Activated CD4-positive, alpha-beta T cell treated with anti-CD3 and anti-CD28 coated beads, Interleukin-2, Interleukin-6, amounts not matched to agents 100 ng/mL and 50 ng/mL, durations not matched to agents 16 hours and 8 hours (primary cell): ENCODE results near the gene C9orf78.

Experiments
- DNase-seq: peaks from one replicate; pipeline ENCODE4 v3.0.0-alpha.2; 2020

C9orf78 gene, protein sequence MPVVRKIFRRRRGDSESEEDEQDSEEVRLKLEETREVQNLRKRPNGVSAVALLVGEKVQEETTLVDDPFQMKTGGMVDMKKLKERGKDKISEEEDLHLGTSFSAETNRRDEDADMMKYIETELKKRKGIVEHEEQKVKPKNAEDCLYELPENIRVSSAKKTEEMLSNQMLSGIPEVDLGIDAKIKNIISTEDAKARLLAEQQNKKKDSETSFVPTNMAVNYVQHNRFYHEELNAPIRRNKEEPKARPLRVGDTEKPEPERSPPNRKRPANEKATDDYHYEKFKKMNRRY

DNA sequence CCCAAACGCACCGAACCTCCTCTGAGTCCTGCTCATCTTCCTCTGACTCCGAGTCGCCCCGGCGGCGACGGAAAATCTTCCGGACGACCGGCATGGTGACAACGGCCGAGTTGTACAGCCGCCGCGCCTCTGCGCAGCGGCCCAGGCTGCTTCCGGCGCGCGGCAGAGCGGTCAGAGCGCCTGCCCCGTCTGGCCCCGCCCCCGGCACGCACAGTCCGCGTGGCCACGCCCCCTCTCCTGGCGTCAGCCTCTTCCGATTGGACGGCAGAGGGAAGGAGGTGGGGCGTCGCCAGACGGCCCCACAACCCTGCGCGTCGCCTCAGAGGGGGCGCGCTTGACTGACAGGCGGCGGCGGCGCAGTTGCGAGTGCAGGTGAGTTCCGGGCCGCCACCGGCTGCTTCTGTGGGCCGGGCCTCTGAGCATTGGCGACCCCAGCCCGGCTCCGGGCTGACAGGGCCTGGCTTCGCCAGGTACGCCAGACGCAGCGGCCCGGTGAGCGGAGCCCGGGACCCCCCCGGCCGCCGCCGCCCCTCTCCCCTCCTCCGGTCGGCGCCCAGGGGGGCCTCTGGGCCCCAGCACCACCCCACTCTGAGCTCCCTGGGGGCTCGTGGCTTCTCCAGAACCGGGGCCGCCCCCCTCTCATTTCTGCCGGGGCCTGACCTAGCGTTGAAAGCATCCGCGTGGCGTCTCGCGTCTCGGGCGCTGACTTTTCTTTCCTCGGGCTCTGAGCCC, at the start of gene C9orf78, which contains the start of gene USP20:
Gene C9orf78, minus strand, starts transcription at position 148 of the 732 bp plus-strand sequence. Its CDS starts 54 bp downstream, at position 94.
Gene USP20, plus strand, starts transcription at position 331 of the 732 bp plus-strand sequence. CDS start 17,098 bp downstream, outside the sequence.
- DNase-seq = peak; percentile 99

GRCh38 chr9:129884220-129885017, 49.3 kb upstream of the C9orf78 start:
- peak; percentile 97 for DNase-seq

- DNase-seq = no peak
These were observed 46.7 kb upstream of the C9orf78 start for GRCh38 chr9:129881547-129882324.

DNA sequence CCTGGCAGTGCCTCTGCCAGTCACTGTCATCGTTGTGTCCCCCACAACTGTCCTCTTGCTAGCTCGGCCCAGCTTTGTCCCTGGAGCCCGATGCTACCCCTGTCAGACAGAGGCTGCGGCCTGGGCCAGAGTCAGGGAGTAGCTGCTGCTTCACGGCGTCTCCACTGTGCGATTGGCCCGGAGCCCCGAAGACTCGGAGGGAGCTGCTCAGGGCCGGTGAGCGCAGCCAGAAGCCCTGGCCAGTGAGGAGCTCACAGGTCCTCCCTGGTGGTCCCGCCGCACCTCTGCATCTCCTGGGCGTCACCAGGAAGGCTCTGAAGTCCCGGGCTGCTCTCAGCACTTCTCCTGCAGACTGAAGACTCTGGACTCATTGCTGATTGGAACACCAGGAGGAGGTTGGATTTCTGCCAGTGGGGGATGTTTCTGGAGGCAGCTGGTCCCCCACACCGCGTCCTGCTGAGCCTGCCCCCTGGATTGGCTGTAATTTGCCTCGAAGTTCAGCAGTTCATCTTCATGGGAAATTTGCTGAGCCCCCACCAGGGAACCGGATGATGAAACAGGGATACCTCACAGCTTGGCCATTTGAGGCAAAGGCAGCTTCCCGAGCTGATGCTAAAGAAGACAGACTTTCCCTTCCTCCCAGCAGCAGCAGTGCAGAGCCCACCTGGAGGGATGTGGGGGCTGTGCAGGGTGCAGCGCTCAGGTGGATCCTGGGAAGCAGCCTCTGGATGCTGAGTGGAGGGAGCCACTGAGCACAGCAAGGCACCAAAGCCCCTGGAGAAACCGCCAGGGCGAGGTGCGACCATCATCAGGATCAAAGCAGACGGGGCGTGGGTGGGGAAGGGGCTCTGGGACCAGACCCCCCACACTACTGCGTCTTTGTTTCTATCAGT, 45.8 kb upstream of the C9orf78 start:
- no peak for DNase-seq

GRCh38 chr9:129879991-129880653, 45.0 kb upstream of the C9orf78 start:
- no peak for DNase-seq

GRCh38 chr9:129879103-129879699, 44.1 kb upstream of the C9orf78 start:
- DNase-seq = no peak

DNA sequence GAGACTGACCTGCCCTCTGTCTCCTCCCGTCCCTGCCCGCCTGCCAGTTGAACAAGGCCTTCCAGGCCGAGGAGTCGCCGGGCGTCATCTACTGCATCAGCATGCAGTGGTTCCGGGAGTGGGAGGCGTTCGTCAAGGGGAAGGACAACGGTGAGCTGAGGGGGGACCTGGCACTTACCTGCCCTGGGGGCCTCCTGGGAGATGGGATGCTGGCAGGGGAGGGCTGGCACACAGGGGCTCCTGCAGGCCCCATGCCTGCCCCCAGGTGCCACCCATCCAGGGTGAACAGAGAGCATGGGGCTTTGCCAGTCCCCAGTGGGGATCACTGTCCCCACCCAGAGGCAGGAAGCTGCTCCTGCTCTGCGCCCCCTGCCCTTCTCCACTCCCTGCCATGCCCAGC, 43.2 kb upstream of the C9orf78 start:
- DNase-seq = no peak

- DNase-seq = no peak
These were observed 41.7 kb upstream of the C9orf78 start for GRCh38 chr9:129876815-129877214.

GRCh38 chr9:129875687-129876395, 40.8 kb upstream of the C9orf78 start:
- no peak for DNase-seq

GRCh38 chr9:129875181-129875611, 40.1 kb upstream of the C9orf78 start:
- no peak for DNase-seq

- DNase-seq = no peak
These were observed 39.4 kb upstream of the C9orf78 start for GRCh38 chr9:129874261-129875101.

- no peak for DNase-seq
These were observed 38.6 kb upstream of the C9orf78 start for GRCh38 chr9:129873563-129874190.

- DNase-seq = no peak
These were observed 36.0 kb upstream of the C9orf78 start for GRCh38 chr9:129871046-129871445.

DNA sequence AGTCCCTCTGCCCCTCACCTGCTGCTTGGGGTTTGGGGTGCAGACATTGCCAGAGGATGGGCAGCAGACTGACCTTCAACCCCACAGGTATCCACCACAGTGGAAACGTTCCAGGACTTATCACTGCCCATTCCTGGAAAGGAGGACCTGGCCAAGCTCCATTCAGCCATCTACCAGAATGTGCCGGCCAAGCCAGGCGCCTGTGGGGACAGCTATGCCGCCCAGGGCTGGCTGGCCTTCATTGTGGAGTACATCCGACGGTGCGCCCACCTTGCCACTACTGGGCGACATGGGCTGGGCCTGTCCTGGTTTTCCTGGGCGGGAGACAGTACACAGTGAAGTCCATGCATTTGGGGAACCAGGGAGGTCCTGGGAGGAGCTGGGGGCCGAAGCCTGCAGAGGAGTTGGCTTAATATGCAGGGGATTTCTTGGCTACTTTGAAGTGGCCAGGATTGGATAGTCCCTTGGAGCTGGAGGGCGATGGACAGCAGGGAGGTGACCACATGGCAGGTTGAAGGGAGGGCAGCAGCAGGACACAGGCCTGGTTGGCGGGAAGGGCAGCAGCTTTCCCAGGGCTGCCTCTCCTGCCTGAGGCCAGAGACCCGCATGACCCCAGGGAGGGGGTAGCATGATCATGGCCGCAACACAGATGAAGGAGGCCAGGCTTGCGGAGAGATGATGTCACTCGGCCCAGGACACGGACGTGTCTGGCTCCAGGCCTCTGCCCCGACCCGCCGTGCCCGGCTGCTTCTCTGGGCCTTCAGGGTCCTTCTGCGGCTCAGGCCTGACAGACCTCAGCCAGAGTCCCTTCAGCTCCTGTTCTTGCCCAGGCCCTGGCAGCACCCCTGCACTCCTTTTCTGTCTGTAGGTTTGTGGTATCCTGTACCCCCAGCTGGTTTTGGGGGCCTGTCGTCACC, 34.8 kb upstream of the C9orf78 start:
- no peak for DNase-seq

DNA sequence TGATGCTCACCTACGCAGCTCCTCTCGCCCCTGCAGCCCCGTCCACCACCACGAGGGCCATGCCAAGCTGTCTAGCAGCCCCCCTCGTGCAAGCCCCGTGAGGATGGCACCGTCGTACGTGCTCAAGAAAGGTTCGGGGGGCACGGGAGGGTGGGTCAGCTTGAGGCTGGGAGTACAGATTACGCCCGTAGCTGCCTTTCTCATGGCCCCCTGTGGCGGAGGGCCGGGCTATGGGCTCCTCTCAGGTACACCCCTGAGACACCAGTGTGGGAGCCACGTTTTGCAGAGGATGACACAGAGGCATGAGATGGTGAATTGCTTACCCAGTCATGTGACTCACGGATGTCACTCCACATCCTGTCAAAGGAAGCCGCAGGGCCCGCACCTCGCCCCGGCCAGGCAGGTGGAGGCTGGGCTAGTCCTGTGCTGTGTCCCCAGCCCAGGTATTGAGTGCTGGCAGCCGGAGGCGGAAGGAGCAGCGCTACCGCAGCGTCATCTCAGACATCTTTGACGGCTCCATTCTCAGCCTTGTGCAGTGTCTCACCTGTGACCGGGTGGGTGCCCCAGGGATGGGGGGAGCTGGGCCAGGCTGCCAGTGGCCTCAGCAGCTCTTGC, 33.9 kb upstream of the C9orf78 start:
- peak; percentile 94 for DNase-seq

DNA sequence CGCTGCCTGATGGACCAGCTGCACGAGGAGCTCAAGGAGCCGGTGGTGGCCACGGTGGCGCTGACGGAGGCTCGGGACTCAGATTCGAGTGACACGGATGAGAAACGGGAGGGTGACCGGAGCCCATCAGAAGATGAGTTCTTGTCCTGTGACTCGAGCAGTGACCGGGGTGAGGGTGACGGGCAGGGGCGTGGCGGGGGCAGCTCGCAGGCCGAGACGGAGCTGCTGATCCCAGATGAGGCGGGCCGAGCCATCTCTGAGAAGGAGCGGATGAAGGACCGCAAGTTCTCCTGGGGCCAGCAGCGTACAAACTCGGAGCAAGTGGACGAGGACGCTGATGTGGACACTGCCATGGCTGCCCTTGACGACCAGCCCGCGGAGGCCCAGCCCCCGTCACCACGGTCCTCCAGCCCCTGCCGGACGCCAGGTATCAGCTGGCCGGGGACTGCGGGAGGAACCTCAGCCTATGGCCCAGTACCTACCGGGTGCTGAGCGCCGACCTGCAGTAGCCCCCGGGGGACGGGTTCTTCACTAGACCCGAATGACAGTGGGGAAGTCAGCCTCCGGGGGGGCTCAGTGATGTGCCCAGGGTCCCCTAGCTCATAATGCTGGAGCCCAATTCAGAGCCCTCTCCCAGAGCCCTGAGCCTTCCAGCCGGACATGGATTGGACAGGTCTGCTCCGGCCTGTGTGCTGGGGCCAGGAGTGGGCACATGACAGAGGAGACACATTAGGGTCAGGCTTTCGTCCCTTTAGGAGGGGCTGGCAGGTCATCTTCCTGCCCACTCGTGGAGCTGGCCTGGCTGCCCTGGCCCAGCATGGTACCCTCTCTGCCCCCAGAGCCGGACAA, 33.2 kb upstream of the C9orf78 start:
- DNase-seq = peak; percentile 8
